Activated CD8-positive, alpha-beta memory T cell treated with anti-CD3 and anti-CD28 coated beads, Interleukin-2, amount 50 U/mL, for 1 hour (primary cell): ENCODE measurements around the gene ANKZF1.
"Not testable (repeated sequence)": the region's sequence is repeated elsewhere in the genome, so short reads cannot be mapped to it uniquely, and the experiment has no call there.

Source experiments
- DNase-seq: peaks from one replicate; pipeline ENCODE4 v3.0.0-alpha.2; 2020; ENCODE audit errors: extremely low read depth

The ANKZF1 gene

GRCh38 chr2:219253753-219254589 is 24.4 kb downstream of the ANKZF1 start, which contains the start of gene TUBA4A:
Gene TUBA4A (minus strand): TSS chr2:219253918. CDS start chr2:219253858, 60 bp downstream.
- peak; percentile 73 for DNase-seq

DNA sequence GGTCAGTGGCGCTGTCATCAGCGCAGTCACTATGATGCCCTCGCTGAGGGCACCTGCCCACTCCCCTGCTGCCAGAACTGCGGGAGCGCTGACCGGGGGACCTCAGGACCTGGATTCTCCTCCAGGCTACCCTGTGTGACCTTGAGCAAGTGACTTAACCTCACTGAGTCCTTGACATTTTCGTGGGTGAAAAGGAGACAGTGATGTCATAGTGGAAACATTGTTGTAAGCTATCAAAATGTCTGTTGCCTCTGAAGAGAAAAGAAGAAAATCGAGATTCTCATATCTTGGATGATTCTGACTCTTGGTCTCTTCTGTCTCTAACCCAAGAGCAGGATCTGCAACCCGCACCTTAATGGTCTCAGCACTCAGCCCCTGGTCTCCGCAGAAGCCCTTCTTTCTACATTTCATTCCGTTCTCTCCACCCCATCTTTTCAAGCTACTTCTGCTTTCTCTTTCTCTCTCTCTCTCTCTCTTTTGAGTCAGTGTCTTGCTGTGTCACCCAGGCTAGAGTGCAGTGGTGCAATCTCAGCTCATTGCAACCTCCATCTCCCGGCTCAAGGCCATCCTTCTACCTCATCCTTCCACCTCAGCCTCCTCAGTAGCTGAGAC is 25.1 kb downstream of the ANKZF1 start:
- DNase-seq: no peak

DNA sequence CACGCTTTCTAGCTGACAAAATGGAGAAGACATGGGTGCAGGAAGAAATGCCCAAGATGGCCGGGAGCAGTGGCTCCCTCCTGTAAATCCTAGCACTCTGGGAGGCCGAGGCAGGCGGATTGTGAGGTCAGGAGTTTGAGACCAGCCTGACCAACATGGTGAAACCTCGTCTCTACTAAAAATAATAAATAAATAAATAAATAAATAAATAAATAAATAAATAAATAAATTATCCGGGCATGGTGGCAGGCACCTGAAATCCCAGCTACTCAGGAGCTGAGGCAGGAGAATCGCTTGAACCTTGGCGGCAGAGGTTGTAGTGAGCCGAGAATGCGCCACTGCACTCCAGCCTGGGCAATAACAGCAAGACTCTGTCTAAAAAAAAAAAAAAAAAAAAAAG is 29.3 kb downstream of the ANKZF1 start:
- DNase-seq: not testable (repeated sequence)

DNA sequence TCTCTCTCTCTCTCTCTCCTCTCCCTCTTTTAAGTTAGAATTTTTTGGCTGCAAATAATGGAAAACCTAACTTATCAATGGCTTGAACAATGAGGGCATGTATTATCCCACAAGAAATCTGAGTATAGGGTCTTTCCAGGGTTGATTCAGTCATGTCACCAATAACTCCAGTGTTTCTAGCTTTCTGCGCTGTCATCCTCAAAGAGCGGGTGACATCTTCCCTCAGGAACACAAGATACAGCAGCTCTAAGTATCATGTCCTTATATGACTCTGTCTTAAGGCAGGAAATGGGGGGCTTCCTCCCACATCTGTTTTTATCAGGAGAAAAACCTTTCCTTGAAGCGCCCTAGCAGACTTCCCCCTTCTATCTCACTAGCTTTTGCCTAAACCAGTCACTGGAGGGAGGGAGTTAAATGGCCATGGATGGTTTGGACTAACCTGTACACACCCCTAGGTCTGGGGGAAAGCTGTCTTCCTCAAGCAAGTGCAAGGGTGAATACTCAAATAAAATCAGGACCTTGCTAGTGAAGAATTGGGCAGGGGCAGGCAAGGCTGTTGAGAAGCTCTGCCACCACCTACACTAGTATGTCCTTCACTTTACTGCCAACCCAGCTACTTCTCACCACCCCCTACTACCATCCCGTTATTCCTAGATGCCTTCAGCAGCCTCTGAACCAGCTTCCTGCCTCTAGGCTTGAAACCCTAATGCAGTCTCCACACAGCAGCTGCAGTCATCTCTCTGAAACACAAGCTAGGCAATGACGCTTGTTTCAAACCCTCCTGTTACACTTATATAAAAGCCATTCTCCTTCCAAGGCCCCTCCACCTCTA is 31.6 kb downstream of the ANKZF1 start:
- no peak for DNase-seq

GRCh38 chr2:219266232-219266631 is 36.6 kb downstream of the ANKZF1 start:
- DNase-seq: no peak

- no peak for DNase-seq
Observed at GRCh38 chr2:219266886-219267285, 37.3 kb downstream of the ANKZF1 start.

DNA sequence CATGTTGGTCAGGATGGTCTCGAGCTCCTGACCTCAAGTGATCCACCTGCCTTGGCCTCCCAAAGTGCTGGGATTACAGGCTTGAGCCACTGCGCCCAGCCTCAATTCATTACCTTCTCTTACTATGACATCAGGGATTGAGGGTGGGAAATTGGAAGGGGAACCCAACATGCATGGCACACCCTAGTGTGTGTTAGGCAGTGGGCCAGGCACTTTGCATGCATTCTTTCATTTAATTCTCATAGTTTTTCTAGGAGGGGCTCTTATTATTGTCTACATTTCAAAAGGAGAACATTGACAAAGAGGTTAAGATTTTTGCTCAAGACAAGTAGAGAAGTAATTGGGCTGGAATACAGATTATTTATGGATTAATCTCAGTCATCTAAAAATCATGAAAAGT is 38.7 kb downstream of the ANKZF1 start:
- no peak for DNase-seq

DNA sequence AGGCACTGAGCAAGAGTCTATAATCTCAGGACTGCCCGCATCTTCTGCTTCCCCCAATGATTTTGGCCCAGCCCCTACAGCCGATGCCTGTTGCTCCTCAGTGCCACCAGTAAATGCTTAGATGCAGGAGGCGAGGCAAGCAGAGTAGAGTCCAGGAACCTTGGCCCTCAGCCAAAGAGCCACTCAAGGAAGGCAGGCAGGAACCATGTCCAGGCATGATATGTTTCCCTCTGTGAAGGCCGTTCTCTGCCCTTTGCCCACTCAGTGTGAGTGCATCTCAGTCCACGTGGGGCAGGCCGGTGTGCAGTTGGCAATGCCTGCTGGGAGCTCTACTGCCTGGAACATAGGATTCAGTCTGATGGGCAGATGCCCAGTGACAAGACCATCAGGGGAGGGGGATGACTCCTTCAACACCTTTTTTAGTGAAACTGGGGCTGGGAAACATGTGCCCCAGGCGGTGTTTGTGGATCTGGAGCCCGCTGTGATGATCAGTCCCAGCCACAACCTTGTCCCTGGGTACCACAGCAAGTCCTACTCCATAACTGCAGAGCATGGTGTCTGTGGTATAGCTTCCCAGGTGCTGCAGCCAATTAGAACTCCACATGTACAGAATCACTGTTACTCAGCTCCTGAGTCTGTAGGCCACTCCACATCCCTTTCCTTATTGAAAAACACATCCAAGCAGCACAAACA is 39.9 kb downstream of the ANKZF1 start:
- no peak for DNase-seq

GRCh38 chr2:219270055-219270372 is 40.4 kb downstream of the ANKZF1 start:
- no peak for DNase-seq

GRCh38 chr2:219271021-219271420 is 41.4 kb downstream of the ANKZF1 start:
- DNase-seq: no peak

GRCh38 chr2:219272356-219272755 is 42.8 kb downstream of the ANKZF1 start:
- no peak for DNase-seq

- DNase-seq: no peak
Observed at GRCh38 chr2:219272995-219273394, 43.4 kb downstream of the ANKZF1 start.

- DNase-seq: no peak
Observed at GRCh38 chr2:219273937-219274336, 44.3 kb downstream of the ANKZF1 start.

DNA sequence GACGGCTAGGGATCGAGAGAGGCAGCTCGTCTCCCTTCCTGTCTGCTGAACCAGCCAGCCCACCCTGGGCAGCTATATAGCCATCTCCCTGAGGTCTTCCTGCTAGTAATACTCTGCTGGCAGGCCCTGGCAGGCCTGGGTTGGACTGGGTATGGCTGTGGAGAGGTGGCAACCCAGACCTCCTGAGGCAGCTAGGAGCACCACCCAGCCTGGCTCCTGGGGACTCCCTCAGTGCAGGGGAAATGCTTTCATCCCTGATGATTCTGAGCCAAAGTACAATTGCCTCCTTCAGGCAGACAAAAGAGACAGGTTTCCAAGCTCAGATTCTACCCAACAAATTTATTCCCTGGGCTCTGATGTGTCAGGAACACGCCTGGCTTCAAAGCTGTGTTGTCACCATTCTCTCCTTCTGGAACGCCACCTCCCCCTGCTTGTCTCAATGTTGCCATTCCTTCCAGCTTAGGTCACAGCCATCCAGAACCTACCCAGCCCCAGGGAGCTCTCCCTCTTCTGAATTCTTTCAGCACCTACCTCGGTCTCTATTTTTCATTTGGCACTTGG is 44.8 kb downstream of the ANKZF1 start:
- no peak for DNase-seq

GRCh38 chr2:219277703-219278654 is 48.4 kb downstream of the ANKZF1 start:
- DNase-seq: peak; percentile 39

DNA sequence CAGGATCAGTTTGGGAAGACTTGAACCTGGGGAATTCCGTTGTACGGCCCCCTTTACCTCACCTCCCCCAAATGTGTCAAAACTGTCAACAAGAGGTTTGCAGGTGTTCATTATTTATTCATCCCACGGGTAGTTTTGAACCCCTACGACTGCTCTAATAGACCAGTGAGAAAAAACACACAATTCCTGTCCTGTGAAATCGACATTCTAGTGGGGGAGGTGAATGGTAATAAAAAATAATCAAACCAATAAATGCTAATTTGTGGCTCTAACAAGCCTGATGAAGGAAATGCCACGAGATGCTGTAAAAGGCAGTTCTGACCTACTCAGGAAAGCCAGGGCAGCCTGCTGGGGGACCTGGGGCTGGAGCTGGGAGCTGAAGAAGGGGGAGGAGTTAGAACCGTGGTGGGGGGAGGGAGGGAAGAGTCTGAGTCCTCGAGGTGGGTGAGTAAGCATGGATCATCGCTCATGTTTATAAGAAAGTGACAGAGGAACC is 49.1 kb downstream of the ANKZF1 start:
- no peak for DNase-seq

DNA sequence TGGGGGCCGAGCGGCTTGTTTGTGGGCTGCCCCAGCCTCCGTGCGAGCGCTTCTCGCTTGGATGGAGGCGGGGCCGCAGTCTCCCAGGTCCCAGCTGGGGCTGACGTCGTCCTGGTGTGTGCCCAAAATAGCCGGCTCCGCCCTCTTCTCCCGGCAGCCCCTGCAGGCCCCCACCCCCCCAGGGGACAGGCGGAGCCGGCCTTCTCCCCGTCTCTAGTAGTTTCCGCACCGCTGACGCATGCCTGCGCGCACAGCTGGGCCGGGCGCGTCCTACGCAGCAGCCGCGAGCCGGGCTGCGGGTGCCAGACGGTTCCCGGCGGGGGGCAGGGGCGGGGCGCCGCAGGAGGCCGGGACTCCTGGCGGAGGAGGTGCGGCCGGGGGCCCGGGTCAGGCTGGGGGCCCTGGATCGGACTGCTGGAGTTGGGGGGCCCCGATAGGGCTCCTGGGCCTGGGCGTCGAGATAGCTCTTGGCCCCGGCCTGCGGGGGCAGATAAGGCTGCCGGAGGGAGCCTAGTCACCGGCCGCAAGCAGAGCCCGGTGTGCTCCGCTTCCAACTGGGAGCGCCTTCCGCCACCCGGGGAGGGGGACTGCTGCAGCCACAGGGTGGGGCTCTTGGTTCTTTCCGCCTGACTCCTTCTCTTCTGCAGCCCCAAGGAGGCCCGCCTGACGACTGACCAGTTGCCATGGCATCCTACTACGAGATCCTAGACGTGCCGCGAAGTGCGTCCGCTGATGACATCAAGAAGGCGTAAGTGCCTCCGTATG is 49.7 kb downstream of the ANKZF1 start, which contains the start of gene DNAJB2:
TSS of gene DNAJB2 (plus strand) at position 216 of the 765 bp plus-strand sequence. CDS start at position 684, 468 bp downstream.
- DNase-seq: peak; percentile 99

DNA sequence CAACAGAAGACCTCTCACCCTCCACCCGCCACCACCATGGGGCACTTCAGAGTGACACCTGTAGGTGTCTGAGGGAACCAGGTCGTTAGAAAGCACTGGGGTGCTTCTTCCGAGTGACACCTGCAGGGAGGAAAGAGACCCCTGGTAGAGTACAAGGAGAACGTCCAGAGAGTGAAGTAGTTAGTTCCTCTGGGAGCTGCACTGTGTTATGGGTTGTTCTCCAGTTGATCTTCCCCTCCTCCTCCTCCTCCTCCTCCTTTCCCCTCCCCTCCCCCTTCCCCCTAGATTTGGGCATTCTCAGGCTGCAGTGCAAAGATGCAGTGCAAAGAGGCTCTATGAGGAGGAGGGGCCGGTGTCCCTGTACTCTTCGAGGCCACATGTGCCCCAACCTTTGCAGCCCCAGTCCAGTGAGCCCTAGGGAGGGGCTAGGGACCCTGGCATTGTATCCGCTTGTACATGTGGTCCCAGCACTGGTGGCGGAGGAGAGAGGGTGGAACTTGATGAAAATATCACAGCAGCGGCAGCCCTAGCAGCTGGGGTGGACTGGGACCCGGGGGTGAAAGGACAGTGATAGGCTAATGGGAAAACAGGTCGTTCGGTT is 50.4 kb downstream of the ANKZF1 start:
- DNase-seq: no peak

DNA sequence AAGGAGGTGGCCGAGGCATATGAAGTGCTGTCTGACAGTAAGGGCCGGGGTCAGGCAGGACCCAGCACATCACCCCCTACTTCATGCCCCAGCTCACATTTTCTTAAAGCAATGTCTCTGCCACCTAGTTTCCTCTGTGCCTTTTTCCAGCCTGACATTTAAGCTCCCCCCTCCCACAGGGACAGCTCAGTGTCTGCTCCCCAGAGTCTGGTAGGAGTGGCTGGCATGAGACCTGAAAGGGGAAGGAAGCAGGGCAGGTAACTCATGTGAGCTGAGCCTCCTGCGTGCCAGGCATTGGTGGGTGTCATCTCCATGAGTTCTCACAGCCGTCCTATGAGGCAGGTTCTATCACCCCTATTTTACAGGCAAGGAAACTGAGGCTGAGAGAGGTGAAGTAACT is 51.0 kb downstream of the ANKZF1 start:
- DNase-seq: no peak
